GM10248 (cell line): ENCODE data around the gene PSMB2.

Experiments
- CTCF ChIA-PET: fragments of 300-600 bp; sonication (Branson Sonifier 250); formaldehyde crosslinking; extraction: SDS; loops from one replicate; lab custom pipeline; 2021; ENCODE audit warnings: antibody characterized with exemption; lab: Yijun Ruan, JAX
- POLR2A ChIA-PET: fragments of 350-650 bp; sonication (Branson Sonifier 250); formaldehyde crosslinking; extraction: SDS; loops from one replicate; lab custom pipeline; 2020; ENCODE audit warnings: antibody characterized with exemption; lab: Yijun Ruan, JAX
- DNase-seq: peaks from one replicate; pipeline ENCODE4 v3.0.0; 2012; ENCODE audit errors: extremely low spot score
- CTCF ChIP-seq: IDR thresholded peaks from 2 replicates; pipeline ENCODE4 v1.5.1; 2012; ENCODE audit warnings: mild to moderate bottlenecking, low read depth; ENCODE audit errors: extremely low read depth, missing control alignments, control extremely low read depth

Gene PSMB2

GRCh38 chr1:35554266-35555211 is 86.8 kb downstream of the PSMB2 start:
- POLR2A ChIA-PET, result no interaction called here
- DNase-seq, result no peak
- no peak for TF ChIP-seq CTCF
- CTCF ChIA-PET, result interaction anchor here (2.6 to 3.3 kb wide), 2 partner anchors 10 to 103 kb away, joined by 9 to 34 read pairs; no protein-coding TSS in a partner anchor

GRCh38 chr1:35553851-35554250 is 87.5 kb downstream of the PSMB2 start:
- ChIA-PET CTCF (interaction anchor here (1.5 to 2.6 kb wide), 2 partner anchors 11 to 15 kb away, joined by 6 to 9 read pairs; no protein-coding TSS in a partner anchor), POLR2A (no interaction called here)
- no peak for TF ChIP-seq CTCF
- DNase-seq, result no peak
